ENCODE results near the gene ARL11. TPM values are rescaled to one million over a fixed set of nuclear protein-coding genes. Genes with fewer than 3 reads are reported as not detected.

The ARL11 gene
- total and polyA plus RNA-seq, 2 experiments from 2014 or later: not detected

DNA sequence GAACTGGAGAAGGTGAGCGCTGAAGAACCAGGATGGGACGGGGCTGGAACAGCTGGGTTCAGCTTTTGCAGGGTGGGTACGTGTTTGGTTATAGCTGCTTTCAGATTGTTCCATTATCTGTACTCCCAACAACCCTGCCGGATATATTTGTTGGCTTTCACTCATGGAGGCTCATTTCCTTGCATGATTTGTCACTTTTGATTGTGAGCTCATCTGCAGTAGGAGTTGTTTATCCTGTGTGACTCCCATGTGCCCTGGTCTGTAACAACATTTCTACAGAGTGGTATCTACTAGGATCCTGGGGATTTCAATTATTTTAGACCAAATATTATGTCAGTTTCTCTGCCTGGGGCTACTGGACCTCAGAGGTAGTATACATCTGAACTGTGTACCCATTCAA, 5.4 kb downstream of the ARL11 start:
- no peak overlapping the region for H3K4me2 ChIP-seq (ENCODE audit: unreplicated experiment)
- H4K20me1 ChIP-seq (ENCODE audit: insufficient read depth): no peaks in the 10 kb centered on the region
- H3K9me3 ChIP-seq (ENCODE audit: low read depth): no peaks in the 10 kb centered on the region
- no peak for DNase-seq
- H3K27me3 ChIP-seq (replicated peaks; ENCODE audit: insufficient read depth): no peaks in the 10 kb centered on the region
- no peaks in the 10 kb centered on the region for H3F3A ChIP-seq (ENCODE audit: insufficient read depth)
- no peak overlapping the region for H2AFZ ChIP-seq
- H3K79me2 ChIP-seq (ENCODE audit: insufficient read depth): no peaks in the 10 kb centered on the region
- in situ Hi-C loops (cut with MboI): no loop called here
- H3K4me1 ChIP-seq (ENCODE audit: insufficient read depth): peaks cover 5% of the 10 kb centered on the region; the same call in 1 of the 2 replicates
- WGBS, 2 experiments (ENCODE audit: low coverage in 1 of 2, low lambda C conversion rate in 2 of 2, missing lambda C conversion rate in 2 of 2): 77% methylated on average over 4 of the region's 4 CpGs
- H3K9me2 ChIP-seq (ENCODE audit: insufficient read depth): no peaks in the 10 kb centered on the region
- no peak overlapping the region for H3K9ac ChIP-seq
- TF ChIP-seq EZH2 (IDR thresholded peaks at IDR 0.05; ENCODE audit: insufficient read depth, poor library complexity, severe bottlenecking): no peak
- TF ChIP-seq EZH2phosphoT487 (IDR thresholded peaks at IDR 0.05; ENCODE audit: insufficient read depth, low read depth): no peak
- H3K4me3 ChIP-seq: no peak overlapping the region
- no peaks in the 10 kb centered on the region for H3K36me3 ChIP-seq (ENCODE audit: low read depth)
- no peak overlapping the region for H3K27ac ChIP-seq

DNA sequence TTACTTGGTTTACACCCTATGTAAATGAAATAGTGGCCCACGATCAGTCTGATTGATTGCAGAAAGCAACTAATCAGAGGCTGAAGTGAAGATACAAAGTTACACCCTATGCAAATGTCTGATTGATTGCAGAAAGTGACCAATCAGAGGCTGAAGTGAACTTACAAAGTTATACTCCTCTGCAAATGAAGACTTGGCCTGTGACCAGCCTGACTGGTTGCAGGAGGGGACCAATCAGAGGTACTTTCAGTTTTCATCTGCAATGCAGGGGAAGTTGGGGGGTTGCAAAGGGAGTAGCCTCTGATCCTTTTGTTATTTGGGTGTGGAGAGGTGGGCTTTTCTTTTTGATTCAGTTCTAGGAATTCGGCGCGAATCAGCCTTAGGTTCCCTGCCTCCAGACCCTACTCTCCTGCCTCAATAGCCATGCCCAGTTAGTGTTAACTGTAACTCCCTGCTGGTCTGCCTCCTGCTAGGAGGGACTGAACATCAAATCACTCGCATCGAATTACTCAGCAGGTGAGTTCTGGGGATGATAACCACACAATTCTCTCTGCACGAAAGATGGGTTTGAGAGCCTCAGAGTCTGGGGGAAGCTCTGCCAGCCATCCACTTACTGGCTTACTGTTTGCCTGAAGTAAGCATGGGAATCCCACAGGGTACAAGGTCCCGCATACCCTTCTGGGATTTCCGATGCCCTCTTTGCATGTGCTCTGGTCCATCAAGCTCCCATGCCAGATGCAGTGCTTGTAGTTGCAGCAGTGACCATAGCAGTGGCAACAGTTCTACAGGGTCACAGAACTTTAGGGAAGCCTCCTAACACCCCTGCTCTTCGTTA, 7.5 kb downstream of the ARL11 start:
- H3K79me2 ChIP-seq (ENCODE audit: insufficient read depth): no peaks in the 10 kb centered on the region
- no peaks in the 10 kb centered on the region for H3K9me2 ChIP-seq (ENCODE audit: insufficient read depth)
- in situ Hi-C loops (cut with MboI): no loop called here
- H3K9ac ChIP-seq: no peak overlapping the region
- H3K4me3 ChIP-seq: no peak overlapping the region
- no peaks in the 10 kb centered on the region for H3K27me3 ChIP-seq (replicated peaks; ENCODE audit: insufficient read depth)
- no peak overlapping the region for H3K4me2 ChIP-seq (ENCODE audit: unreplicated experiment)
- no peaks in the 10 kb centered on the region for H4K20me1 ChIP-seq (ENCODE audit: insufficient read depth)
- TF ChIP-seq EZH2phosphoT487 (IDR thresholded peaks at IDR 0.05; ENCODE audit: insufficient read depth, low read depth) (no peak), EZH2 (IDR thresholded peaks at IDR 0.05; ENCODE audit: insufficient read depth, poor library complexity, severe bottlenecking) (no peak)
- no peaks in the 10 kb centered on the region for H3K36me3 ChIP-seq (ENCODE audit: low read depth)
- no peaks in the 10 kb centered on the region for H3F3A ChIP-seq (ENCODE audit: insufficient read depth)
- 72 to 82% methylated on average over 10 of the region's 10 CpGs for WGBS, 2 experiments (ENCODE audit: low coverage in 1 of 2, low lambda C conversion rate in 2 of 2, missing lambda C conversion rate in 2 of 2)
- H2AFZ ChIP-seq: no peak overlapping the region
- H3K4me1 ChIP-seq (ENCODE audit: insufficient read depth): peaks cover 5% of the 10 kb centered on the region; the same call in 1 of the 2 replicates
- H3K9me3 ChIP-seq (ENCODE audit: low read depth): no peaks in the 10 kb centered on the region
- DNase-seq: no peak
- no peak overlapping the region for H3K27ac ChIP-seq

DNA sequence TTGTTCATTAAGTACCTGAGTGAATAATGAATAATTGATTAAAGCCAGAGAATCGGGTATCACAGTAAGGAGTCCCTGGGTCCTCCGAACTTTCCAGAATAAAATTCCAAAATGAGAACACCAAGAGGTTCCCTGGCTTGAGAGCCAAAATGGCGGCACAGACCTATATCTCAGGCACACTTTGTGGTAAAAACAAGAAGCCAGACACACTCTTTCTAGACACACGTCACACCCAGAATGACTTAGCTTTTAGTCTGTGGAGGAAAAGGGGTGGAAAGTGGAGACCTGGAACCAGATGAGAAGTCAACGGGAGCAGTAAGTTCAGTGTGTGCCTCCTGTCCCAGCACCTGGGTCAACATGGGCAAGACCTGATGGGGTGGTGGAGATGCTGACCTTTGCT, 8.4 kb downstream of the ARL11 start:
- no peak for TF ChIP-seq EZH2 (IDR thresholded peaks at IDR 0.05; ENCODE audit: insufficient read depth, poor library complexity, severe bottlenecking)
- TF ChIP-seq EZH2phosphoT487 (IDR thresholded peaks at IDR 0.05; ENCODE audit: insufficient read depth, low read depth): no peak
- Histone ChIP-seq H3K9ac (no peak overlapping the region), H3F3A (ENCODE audit: insufficient read depth) (peaks cover 3% of the 10 kb centered on the region; the same call in 1 of the 2 replicates), H4K20me1 (ENCODE audit: insufficient read depth) (no peaks in the 10 kb centered on the region), H3K27ac (no peak overlapping the region), H3K9me2 (ENCODE audit: insufficient read depth) (no peaks in the 10 kb centered on the region), H3K79me2 (ENCODE audit: insufficient read depth) (no peaks in the 10 kb centered on the region), H2AFZ (no peak overlapping the region), H3K4me2 (ENCODE audit: unreplicated experiment) (no peak overlapping the region), H3K4me1 (ENCODE audit: insufficient read depth) (peaks cover 10% of the 10 kb centered on the region), H3K4me3 (no peak overlapping the region), H3K9me3 (ENCODE audit: low read depth) (no peaks in the 10 kb centered on the region), H3K36me3 (ENCODE audit: low read depth) (no peaks in the 10 kb centered on the region), H3K27me3 (replicated peaks; ENCODE audit: insufficient read depth) (no peaks in the 10 kb centered on the region)
- in situ Hi-C loops (cut with MboI): no loop called here
- WGBS, 2 experiments (ENCODE audit: low coverage in 1 of 2, low lambda C conversion rate in 2 of 2, missing lambda C conversion rate in 2 of 2): 88 to 96% methylated on average over 5 of the region's 5 CpGs
- no peak for DNase-seq

DNA sequence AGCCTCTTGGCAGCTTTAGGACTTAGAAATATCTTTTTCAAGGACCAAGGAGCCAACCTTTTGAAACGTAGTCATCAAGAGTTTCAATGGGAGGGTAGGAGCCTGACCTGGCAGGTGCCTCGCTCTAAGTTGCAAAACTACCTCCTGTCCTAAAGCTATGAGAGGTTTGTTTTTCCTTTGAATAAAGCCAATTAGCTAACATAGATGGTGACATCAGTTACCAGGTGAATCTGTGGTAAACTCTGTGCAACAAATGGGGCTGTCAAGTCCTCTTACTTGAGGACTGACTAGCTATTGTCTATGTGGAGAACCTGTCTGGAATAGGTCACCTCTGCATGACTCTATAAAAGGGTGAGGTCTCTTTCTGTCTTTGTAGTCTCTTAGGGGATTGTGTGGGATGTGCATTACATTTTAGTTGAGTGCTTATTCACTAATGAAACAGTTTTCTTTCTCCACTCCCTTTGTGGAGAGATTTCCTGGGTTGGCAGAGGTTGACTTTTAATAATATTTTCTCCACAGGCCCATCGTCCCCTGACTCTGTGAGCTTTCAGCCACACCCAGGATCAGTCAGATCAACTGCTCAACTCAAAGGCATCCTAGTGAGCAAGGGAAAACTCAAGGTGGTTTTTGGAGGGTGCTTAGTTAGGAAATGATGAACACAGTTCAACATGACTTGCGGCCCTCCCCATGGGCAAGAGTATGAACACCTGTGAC, 9.9 kb downstream of the ARL11 start:
- Histone ChIP-seq H3K79me2 (ENCODE audit: insufficient read depth) (no peaks in the 10 kb centered on the region), H4K20me1 (ENCODE audit: insufficient read depth) (no peaks in the 10 kb centered on the region), H3K9me2 (ENCODE audit: insufficient read depth) (no peaks in the 10 kb centered on the region), H2AFZ (no peak overlapping the region), H3F3A (ENCODE audit: insufficient read depth) (peaks cover 14% of the 10 kb centered on the region; the same call in 1 of the 2 replicates), H3K4me3 (no peak overlapping the region), H3K36me3 (ENCODE audit: low read depth) (no peaks in the 10 kb centered on the region), H3K9me3 (ENCODE audit: low read depth) (no peaks in the 10 kb centered on the region), H3K4me2 (ENCODE audit: unreplicated experiment) (no peak overlapping the region), H3K4me1 (ENCODE audit: insufficient read depth) (peaks cover 20% of the 10 kb centered on the region), H3K27ac (no peak overlapping the region), H3K27me3 (replicated peaks; ENCODE audit: insufficient read depth) (no peaks in the 10 kb centered on the region), H3K9ac (no peak overlapping the region)
- 71 to 73% methylated on average over 4 of the region's 4 CpGs for WGBS, 2 experiments (ENCODE audit: low coverage in 1 of 2, low lambda C conversion rate in 2 of 2, missing lambda C conversion rate in 2 of 2)
- peak; percentile 46 for DNase-seq
- in situ Hi-C loops (cut with MboI): no loop called here
- TF ChIP-seq EZH2phosphoT487 (IDR thresholded peaks at IDR 0.05; ENCODE audit: insufficient read depth, low read depth) (no peak), EZH2 (IDR thresholded peaks at IDR 0.05; ENCODE audit: insufficient read depth, poor library complexity, severe bottlenecking) (no peak)

Data from GM23248 (cell line).